DND-41 (cell line): ENCODE measurements around the gene BST1.
A peak's percentile ranks its signal among the peaks of the same experiment; 100 is the strongest.

Experiments
- ATAC-seq: fragments of 200-7000 bp; cut with Tn5 transposase; 3 replicates; pipeline ENCODE4 v1.9.1; 2021; ENCODE audit warnings: low read depth; ENCODE audit not compliant: insufficient read depth
- DNase-seq: peaks from one replicate; pipeline ENCODE4 v3.0.0-alpha.2; 2020
- H2AFZ ChIP-seq: 2 replicates; pipeline ENCODE4 v1.6.0; 2012; ENCODE audit warnings: low read depth, low read length
- H3K27ac ChIP-seq: 2 replicates; pipeline ENCODE4 v1.5.1; 2012; ENCODE audit warnings: low read length, inconsistent platforms
- H3K27me3 ChIP-seq: fragments of 200-600 bp; sonication (generic); 2 replicates; pipeline ENCODE4 v1.6.0; 2012; ENCODE audit warnings: low read length, mild to moderate bottlenecking, inconsistent platforms; ENCODE audit not compliant: insufficient read depth, poor library complexity
- H3K36me3 ChIP-seq: 2 replicates; pipeline ENCODE4 v1.5.1; 2012; ENCODE audit warnings: low read length, inconsistent platforms; ENCODE audit not compliant: insufficient read depth
- H3K4me1 ChIP-seq: 2 replicates; pipeline ENCODE4 v1.5.1; 2012; ENCODE audit warnings: mild to moderate bottlenecking, low read length; ENCODE audit not compliant: insufficient read depth
- H3K4me2 ChIP-seq: 2 replicates; pipeline ENCODE4 v1.6.0; 2012; ENCODE audit warnings: mild to moderate bottlenecking, moderate library complexity, low read length, inconsistent platforms; ENCODE audit not compliant: insufficient read depth
- H3K4me3 ChIP-seq, 2 experiments: fragments of 200-600 bp in 1 of 2; shearing (Covaris generic) in 1 of 2; 2 replicates each; pipeline ENCODE4 v1.5.1; 2012 to 2016; ENCODE audit warnings: inconsistent platforms in 2 of 2, low read length in 2 of 2, mild to moderate bottlenecking in 2 of 2, low read depth in 1 of 2, moderate library complexity in 1 of 2
- H3K79me2 ChIP-seq: 2 replicates; pipeline ENCODE4 v1.6.0; 2012; ENCODE audit warnings: low read length, inconsistent platforms; ENCODE audit not compliant: insufficient read depth
- H3K9ac ChIP-seq: 2 replicates; pipeline ENCODE4 v1.6.0; 2012; ENCODE audit warnings: low read depth, mild to moderate bottlenecking, inconsistent platforms, low read length, moderate library complexity
- H3K9me3 ChIP-seq: 2 replicates; pipeline ENCODE4 v1.5.1; 2012; ENCODE audit warnings: low read length, moderate library complexity, mild to moderate bottlenecking, inconsistent platforms; ENCODE audit not compliant: insufficient read depth, severe bottlenecking
- H4K20me1 ChIP-seq: 2 replicates; pipeline ENCODE4 v1.6.0; 2012; ENCODE audit warnings: low read length; ENCODE audit not compliant: insufficient read depth
- CTCF ChIP-seq: IDR thresholded peaks from 2 replicates; pipeline ENCODE4 v1.5.1; 2012; ENCODE audit warnings: borderline replicate concordance, low read length, moderate library complexity, mild to moderate bottlenecking; ENCODE audit not compliant: poor library complexity, severe bottlenecking; ENCODE audit errors: extremely low read depth
- EZH2 ChIP-seq: IDR thresholded peaks from 3 replicates; pipeline ENCODE4 v1.6.1; 2012; ENCODE audit warnings: borderline replicate concordance, low read depth, mild to moderate bottlenecking, moderate library complexity, low read length, inconsistent platforms; ENCODE audit not compliant: severe bottlenecking

The BST1 gene

DNA sequence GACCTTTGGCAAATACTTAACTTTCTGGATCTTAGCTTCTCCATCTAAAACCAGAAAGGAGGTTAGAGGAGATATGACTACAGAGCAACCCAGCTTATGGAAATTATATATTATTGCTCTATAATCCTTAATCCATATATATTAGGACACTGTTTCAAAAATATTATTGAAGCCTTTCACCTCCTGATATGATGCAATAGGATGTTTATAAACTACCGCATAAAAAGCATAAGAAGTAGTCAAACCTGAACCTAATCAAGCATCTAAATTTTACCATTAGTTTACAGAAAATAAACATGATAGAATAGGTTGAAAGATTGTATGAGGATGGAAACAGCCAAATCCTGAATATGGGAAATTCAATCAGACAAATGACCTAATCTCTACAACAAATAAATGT is 26.8 kb upstream of the BST1 start:
- H2AFZ ChIP-seq: no peak overlapping the region
- H3K27ac ChIP-seq: no peak overlapping the region
- H3K4me2 ChIP-seq: no peak overlapping the region
- H3K4me1 ChIP-seq: peaks cover 39% of the 10 kb centered on the region
- no peaks in the 10 kb centered on the region for H3K27me3 ChIP-seq
- TF ChIP-seq EZH2 (no peak), CTCF (no peak)
- peaks cover 97% of the 10 kb centered on the region for H3K79me2 ChIP-seq
- H3K9me3 ChIP-seq: no peaks in the 10 kb centered on the region
- H3K36me3 ChIP-seq: peaks cover 24% of the 10 kb centered on the region
- ATAC-seq: no peak
- H3K4me3 ChIP-seq: no peak overlapping the region
- no peak overlapping the region for H3K9ac ChIP-seq
- DNase-seq: no peak
- peaks cover 2% of the 10 kb centered on the region; the same call in 1 of the 2 replicates for H4K20me1 ChIP-seq

DNA sequence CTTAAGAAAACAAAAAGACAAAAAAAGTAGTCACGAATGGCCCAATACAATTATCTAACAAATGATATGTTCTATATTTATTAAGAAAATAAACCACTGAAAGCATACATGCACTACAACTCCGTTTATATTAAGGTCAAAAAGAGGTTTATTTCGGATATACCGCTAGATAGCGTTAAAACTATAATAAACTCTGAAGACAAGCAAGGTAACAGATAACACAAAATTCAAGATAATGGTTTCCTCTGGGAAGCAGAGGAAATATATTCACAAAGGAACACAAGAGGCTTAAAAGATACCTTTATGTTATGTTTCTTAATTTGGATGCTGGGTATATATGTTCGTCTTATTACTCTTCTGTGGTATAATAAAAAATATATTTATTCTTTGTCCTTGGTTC is 26.0 kb upstream of the BST1 start:
- DNase-seq (no peak), ATAC-seq (no peak)
- no peak overlapping the region for H2AFZ ChIP-seq
- peaks cover 98% of the 10 kb centered on the region for H3K79me2 ChIP-seq
- peaks cover 39% of the 10 kb centered on the region for H3K4me1 ChIP-seq
- H3K4me2 ChIP-seq: peak overlapping the region; percentile 48; the same call in 1 of the 2 replicates
- H3K9me3 ChIP-seq: no peaks in the 10 kb centered on the region
- no peak overlapping the region for H3K27ac ChIP-seq
- H4K20me1 ChIP-seq: peaks cover 2% of the 10 kb centered on the region; the same call in 1 of the 2 replicates
- peaks cover 22% of the 10 kb centered on the region for H3K36me3 ChIP-seq
- H3K4me3 ChIP-seq: no peak overlapping the region
- no peak for TF ChIP-seq CTCF
- no peak for TF ChIP-seq EZH2
- no peaks in the 10 kb centered on the region for H3K27me3 ChIP-seq
- H3K9ac ChIP-seq: no peak overlapping the region

DNA sequence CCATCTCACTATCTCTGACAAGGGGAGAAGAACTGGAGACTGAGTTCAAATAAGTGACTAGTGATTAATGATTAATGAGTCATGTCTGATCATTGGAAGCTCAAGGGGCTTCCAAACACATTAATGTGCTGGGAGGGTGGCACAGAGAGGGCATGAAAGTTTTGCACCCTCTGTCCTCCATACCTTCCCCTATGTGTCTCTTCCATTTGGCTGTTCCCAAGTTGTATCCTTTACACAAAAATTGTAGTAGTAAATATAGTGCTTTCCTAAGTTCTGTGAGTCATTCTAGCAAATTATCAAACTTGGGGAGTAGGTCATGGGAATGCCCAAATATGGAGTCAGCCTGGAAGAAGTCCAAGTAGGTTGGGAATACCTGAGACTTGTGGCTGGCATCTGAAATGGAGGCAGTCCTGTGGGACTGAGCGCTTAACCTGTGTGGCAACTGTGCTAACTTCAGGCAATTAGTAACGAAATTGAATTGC is 25.3 kb upstream of the BST1 start:
- TF ChIP-seq CTCF: no peak
- TF ChIP-seq EZH2: no peak
- peaks cover 16% of the 10 kb centered on the region; the same call in 1 of the 2 replicates for H3K36me3 ChIP-seq
- peaks cover 98% of the 10 kb centered on the region for H3K79me2 ChIP-seq
- H3K4me2 ChIP-seq: peak overlapping the region; percentile 48
- ATAC-seq: no peak
- 0 out of 2 replicates have a peak overlapping the region, but pooled peaks have one; percentile 8 for H3K27ac ChIP-seq
- no peaks in the 10 kb centered on the region for H3K27me3 ChIP-seq
- H3K9ac ChIP-seq: no peak overlapping the region
- H3K4me3 ChIP-seq: 0 out of 4 replicates have a peak overlapping the region, but pooled peaks of 1 of the 2 experiments have one; percentile 21
- no peaks in the 10 kb centered on the region for H3K9me3 ChIP-seq
- no peaks in the 10 kb centered on the region; the same call in 1 of the 2 replicates for H4K20me1 ChIP-seq
- peaks cover 43% of the 10 kb centered on the region for H3K4me1 ChIP-seq
- no peak for DNase-seq
- H2AFZ ChIP-seq: no peak overlapping the region

DNA sequence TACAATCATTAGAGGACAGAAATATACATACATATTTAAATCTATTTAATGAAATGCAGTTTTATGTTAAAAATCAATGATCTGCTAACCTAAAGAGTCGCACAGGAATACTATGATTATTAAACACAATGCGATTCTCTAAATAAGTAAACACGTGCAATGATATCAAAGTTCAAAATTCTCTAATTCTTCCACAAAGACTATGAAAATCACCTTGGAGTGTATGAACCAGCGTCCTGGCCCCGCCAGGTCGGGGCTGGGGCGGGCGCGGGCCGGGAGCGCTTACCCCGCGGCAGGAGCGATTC is 21.8 kb upstream of the BST1 start:
- Histone ChIP-seq H2AFZ (peak overlapping the region; percentile 96), H3K36me3 (peaks cover 30% of the 10 kb centered on the region; the same call in 1 of the 2 replicates), H3K4me1 (peaks cover 55% of the 10 kb centered on the region), H4K20me1 (no peaks in the 10 kb centered on the region; the same call in 1 of the 2 replicates), H3K9me3 (no peaks in the 10 kb centered on the region), H3K79me2 (peaks cover 94% of the 10 kb centered on the region), H3K4me3 (peak overlapping the region; percentile 71 to 85), H3K27ac (peak overlapping the region; percentile 91), H3K9ac (peak overlapping the region; percentile 91), H3K27me3 (no peaks in the 10 kb centered on the region), H3K4me2 (peak overlapping the region; percentile 86)
- ATAC-seq (no peak; the same call in 2 of the 3 replicates), DNase-seq (no peak)
- TF ChIP-seq CTCF (no peak), EZH2 (no peak)
